Spleen (tissue), 11 donors: Measurements from ENCODE around the gene UXS1. TPM values are rescaled to one million over a fixed set of nuclear protein-coding genes. Genes with fewer than 3 reads are reported as not detected.

ENCODE experiments used
- DNase-seq: peaks from one replicate; pipeline ENCODE4 v3.0.0-alpha.2; 2020
- H3K27ac ChIP-seq, 8 donors: fragments of 200-600 bp; sonication (generic) in 7 of 8; 1 replicate in 4 of 8; 2 replicates in 4 of 8; pipeline versions ENCODE4 v1.5.0 to v1.8.0; 2016 to 2021; ENCODE audit warnings: inconsistent platforms in 4 of 8, mild to moderate bottlenecking in 4 of 8, moderate library complexity in 1 of 8
- H3K27me3 ChIP-seq, 7 donors: fragments of 200-600 bp; sonication (generic) in 6 of 7; replicated peaks in 1 of 7; 1 replicate in 4 of 7; 2 replicates in 3 of 7; pipeline versions ENCODE4 v1.5.0 to v1.8.0; 2016 to 2021; ENCODE audit warnings: inconsistent platforms in 3 of 7, mild to moderate bottlenecking in 1 of 7
- H3K36me3 ChIP-seq, 6 donors: fragments of 200-600 bp; sonication (generic) in 5 of 6; 1 replicate in 4 of 6; 2 replicates in 2 of 6; pipeline versions ENCODE4 v1.5.0 to v1.8.0; 2016 to 2021; ENCODE audit warnings: inconsistent platforms in 2 of 6
- H3K4me1 ChIP-seq, 6 donors: fragments of 200-600 bp; sonication (generic) in 5 of 6; 1 replicate in 3 of 6; 2 replicates in 3 of 6; pipeline versions ENCODE4 v1.5.0 to v1.8.0; 2016 to 2021; ENCODE audit warnings: inconsistent platforms in 3 of 6
- H3K4me3 ChIP-seq, 8 donors: fragments of 200-600 bp; sonication (generic) in 7 of 8; 1 replicate in 4 of 8; 2 replicates in 4 of 8; pipeline versions ENCODE4 v1.5.0 to v1.8.0; 2016 to 2021; ENCODE audit warnings: inconsistent platforms in 4 of 8, mild to moderate bottlenecking in 4 of 8, moderate library complexity in 2 of 8
- H3K9me3 ChIP-seq, 8 donors: fragments of 200-600 bp; sonication (generic) in 7 of 8; 1 replicate in 4 of 8; 2 replicates in 4 of 8; pipeline versions ENCODE4 v1.5.0 to v1.8.0; 2016 to 2021; ENCODE audit warnings: inconsistent platforms in 4 of 8
- POLR2A ChIP-seq, 3 donors: fragments of 450-650 bp; IDR thresholded peaks; one replicate each; pipeline ENCODE4 v1.5.1; 2017; ENCODE audit warnings: antibody characterized with exemption in 3 of 3, mild to moderate bottlenecking in 1 of 3
- POLR2AphosphoS5 ChIP-seq, 3 donors: sonication (generic); formaldehyde crosslinking; IDR thresholded peaks; one replicate each; pipeline ENCODE4 v1.5.1; 2017; ENCODE audit warnings: antibody characterized with exemption in 3 of 3
- WGBS, 5 donors: extraction: QIAGEN DNeasy Blood & Tissue Kit in 3 of 5; methylation state at CpG; one replicate each; pipeline versions ENCODE4 v1.1.5 to v1.1.7; 2013 to 2018; 5-methylcytosine and 5-hydroxymethylcytosine counted together
- intact Hi-C: fragments of 100-400 bp; cut with DNase I; formaldehyde crosslinking; loops from one replicate; pipeline ENCODE4 v1.15.0; 2023; ENCODE audit warnings: low total_unique reads
- polyA plus RNA-seq, 3 donors: library from polyadenylated mRNA; stranded (reverse); fragments of 200-250 nt; gene quantifications; one replicate each; pipeline ENCODE4 v1.2.1, GENCODE V29; 2013
- total RNA-seq, 7 donors: library from RNA; depleted of rRNA in 3 of 7; stranded (reverse); fragments of >200 nt in 3 of 7; fragmentation: NEBNext Ultra II Directional in 4 of 7; extraction: Animal tissue kit (Norgen Biotek cat#: 25700) in 4 of 7; gene quantifications; one replicate each; pipeline versions ENCODE4 v1.1.0 to v1.2.1, GENCODE V29; 2016 to 2021
- TF ChIP-seq, protein P1 (sequence below), 11 experiments: fragments of 200-600 bp in 7 of 11; fragments of 450-650 bp in 4 of 11; sonication (generic) in 4 of 11; IDR thresholded peaks in 8 of 11; conservative IDR thresholded peaks in 3 of 11; 1 replicate in 7 of 11; 2 replicates in 4 of 11; pipeline versions ENCODE4 v1.4.0 to v1.8.0; 2016 to 2021; ENCODE audit warnings: antibody characterized with exemption in 11 of 11, inconsistent platforms in 4 of 11, mild to moderate bottlenecking in 1 of 11
- donor health status: healthy with polysubstance abuse.
- donor health status: DM: no; HTN: no; CAD: no; lungs with moderate emphysema.
- donor health status: DM: no; HTN: no; CAD: no.
- donor health status: Bipolar disorder and iron deficiency.
- donor health status: healthy.
- donor health status: DM: no; HTN: no; CAD: no.
- donor health status: DM: yes; HTN: yes; CAD: no.

Gene UXS1
- total and polyA plus RNA-seq, 10 donors, result 9.5 to 60.1 (median 40.3) TPM

DNA sequence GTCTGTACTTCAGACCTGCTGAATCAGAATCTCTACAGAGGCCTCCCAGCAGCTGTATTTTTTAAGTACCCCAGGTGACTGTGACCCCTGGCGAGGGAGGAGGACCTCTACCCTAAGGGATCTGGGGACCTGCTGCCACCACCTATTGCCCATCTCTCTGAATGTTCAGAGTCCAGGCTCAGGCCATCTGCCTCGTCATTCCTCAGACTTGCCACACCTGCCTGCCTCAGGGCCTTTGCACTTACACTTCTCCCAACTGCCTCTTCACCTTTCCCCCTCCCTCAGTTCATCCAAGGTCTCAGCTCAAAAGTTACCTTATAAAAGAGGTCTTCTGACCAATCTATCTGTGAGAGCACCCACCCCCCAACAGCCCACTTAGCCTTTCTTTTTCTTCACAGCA is 21.5 kb downstream of the UXS1 start:
- no peaks in the 10 kb centered on the region for H3K27me3 ChIP-seq
- TF ChIP-seq POLR2A (IDR thresholded peaks at IDR 0.05) (no peak), POLR2AphosphoS5 (IDR thresholded peaks at IDR 0.05) (no peak)
- TF ChIP-seq, protein P1, sequence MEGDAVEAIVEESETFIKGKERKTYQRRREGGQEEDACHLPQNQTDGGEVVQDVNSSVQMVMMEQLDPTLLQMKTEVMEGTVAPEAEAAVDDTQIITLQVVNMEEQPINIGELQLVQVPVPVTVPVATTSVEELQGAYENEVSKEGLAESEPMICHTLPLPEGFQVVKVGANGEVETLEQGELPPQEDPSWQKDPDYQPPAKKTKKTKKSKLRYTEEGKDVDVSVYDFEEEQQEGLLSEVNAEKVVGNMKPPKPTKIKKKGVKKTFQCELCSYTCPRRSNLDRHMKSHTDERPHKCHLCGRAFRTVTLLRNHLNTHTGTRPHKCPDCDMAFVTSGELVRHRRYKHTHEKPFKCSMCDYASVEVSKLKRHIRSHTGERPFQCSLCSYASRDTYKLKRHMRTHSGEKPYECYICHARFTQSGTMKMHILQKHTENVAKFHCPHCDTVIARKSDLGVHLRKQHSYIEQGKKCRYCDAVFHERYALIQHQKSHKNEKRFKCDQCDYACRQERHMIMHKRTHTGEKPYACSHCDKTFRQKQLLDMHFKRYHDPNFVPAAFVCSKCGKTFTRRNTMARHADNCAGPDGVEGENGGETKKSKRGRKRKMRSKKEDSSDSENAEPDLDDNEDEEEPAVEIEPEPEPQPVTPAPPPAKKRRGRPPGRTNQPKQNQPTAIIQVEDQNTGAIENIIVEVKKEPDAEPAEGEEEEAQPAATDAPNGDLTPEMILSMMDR (IDR thresholded peaks at IDR 0.05 in 8 of 11, conservative IDR thresholded peaks at IDR 0.05 in 3 of 11), result no peak
- 94 to 100% (median 97%) methylated on average over 2 of the region's 2 CpGs for WGBS, 5 donors
- H3K9me3 ChIP-seq, result no peaks in the 10 kb centered on the region
- peaks cover 0 to 4% (median 0%) of the 10 kb centered on the region in 6 donors for H3K36me3 ChIP-seq
- peaks cover 0 to 52% (median 7%) of the 10 kb centered on the region in 6 donors for H3K4me1 ChIP-seq
- intact Hi-C loops, result no loop called here
- no peak overlapping the region for H3K4me3 ChIP-seq
- H3K27ac ChIP-seq, result no peak overlapping the region
- DNase-seq, result no peak

- 46 to 59% (median 54%) methylated on average over 2 of the region's 2 CpGs for WGBS, 5 donors
- intact Hi-C loops, result no loop called here
These were observed 25.4 kb downstream of the UXS1 start for GRCh38 chr2:106168657-106169056.

DNA sequence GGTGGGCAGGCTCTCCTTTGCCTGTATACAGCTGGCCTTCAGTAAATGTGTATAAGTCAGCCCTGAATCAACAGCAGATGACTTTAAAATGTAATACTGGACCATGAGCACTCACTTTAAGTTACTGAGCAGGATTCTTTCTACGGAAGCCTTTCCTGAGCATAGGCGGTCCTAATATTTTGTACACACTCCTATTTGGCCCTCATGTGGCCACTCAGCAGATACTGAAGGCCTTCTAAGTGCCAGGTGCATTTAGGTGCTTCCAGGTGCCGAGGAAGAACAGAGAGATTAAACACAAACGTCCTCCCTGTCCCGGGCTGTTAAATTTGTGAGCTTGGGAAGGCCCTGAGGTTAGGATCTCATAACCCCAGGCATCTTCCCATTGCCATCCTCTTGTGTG is 27.0 kb downstream of the UXS1 start:
- H3K9me3 ChIP-seq, result no peaks in the 10 kb centered on the region
- DNase-seq, result no peak
- no peaks in the 10 kb centered on the region for H3K27me3 ChIP-seq
- H3K4me1 ChIP-seq, result peaks cover 4 to 60% (median 19%) of the 10 kb centered on the region in 6 donors
- TF ChIP-seq POLR2A (IDR thresholded peaks at IDR 0.05) (no peak), POLR2AphosphoS5 (IDR thresholded peaks at IDR 0.05) (no peak)
- TF ChIP-seq, protein P1 (IDR thresholded peaks at IDR 0.05 in 8 of 11, conservative IDR thresholded peaks at IDR 0.05 in 3 of 11), result no peak
- WGBS, 5 donors, result 86 to 93% (median 89%) methylated on average over 5 of the region's 5 CpGs
- H3K36me3 ChIP-seq, result peaks cover 0 to 16% (median 0%) of the 10 kb centered on the region in 6 donors
- H3K4me3 ChIP-seq, result no peak overlapping the region
- intact Hi-C loops, result no loop called here
- H3K27ac ChIP-seq, result no peak overlapping the region

More at GRCh38 chr2:106168657-106169056, 25.4 kb downstream of the UXS1 start:
- H3K36me3 ChIP-seq, result peaks cover 0 to 6% (median 0%) of the 10 kb centered on the region in 6 donors
- H3K4me3 ChIP-seq, result no peak overlapping the region
- H3K4me1 ChIP-seq, result peaks cover 4 to 46% (median 16%) of the 10 kb centered on the region in 6 donors
- H3K27me3 ChIP-seq, result no peaks in the 10 kb centered on the region
- DNase-seq, result no peak
- H3K27ac ChIP-seq, result no peak overlapping the region
- TF ChIP-seq, protein P1 (IDR thresholded peaks at IDR 0.05 in 8 of 11, conservative IDR thresholded peaks at IDR 0.05 in 3 of 11), result no peak
- TF ChIP-seq POLR2A (IDR thresholded peaks at IDR 0.05) (no peak), POLR2AphosphoS5 (IDR thresholded peaks at IDR 0.05) (no peak)
- H3K9me3 ChIP-seq, result no peaks in the 10 kb centered on the region

DNA sequence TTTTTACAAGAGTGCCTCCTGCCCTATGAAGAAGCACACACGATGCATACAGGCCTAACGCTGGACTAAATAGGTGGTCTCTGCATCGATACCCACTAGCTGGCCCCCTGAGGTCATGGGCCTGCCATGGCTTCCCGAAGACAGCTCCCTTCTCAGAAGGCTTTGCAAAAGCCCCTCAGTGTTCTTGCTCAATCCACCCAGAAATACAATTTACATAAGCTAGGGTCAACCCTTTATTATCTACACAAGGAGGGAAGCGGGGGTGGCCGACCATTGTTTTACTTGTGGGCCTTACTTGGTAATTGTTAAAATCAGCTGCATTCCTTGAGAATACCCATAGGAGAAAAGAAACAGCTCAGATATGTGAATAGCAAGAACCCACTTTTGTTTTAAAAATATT is 28.5 kb downstream of the UXS1 start:
- no peak for DNase-seq
- Histone ChIP-seq H3K27ac (peak overlapping the region in 4 of 8 donors; percentile 9 to 65 (median 47)), H3K4me1 (peaks cover 14 to 75% (median 34%) of the 10 kb centered on the region in 6 donors), H3K27me3 (no peaks in the 10 kb centered on the region), H3K36me3 (peaks cover 0 to 20% (median 0%) of the 10 kb centered on the region in 6 donors), H3K4me3 (no peak overlapping the region), H3K9me3 (no peaks in the 10 kb centered on the region)
- 69 to 76% (median 71%) methylated on average over 6 of the region's 6 CpGs for WGBS, 5 donors
- TF ChIP-seq, protein P1 (IDR thresholded peaks at IDR 0.05 in 8 of 11, conservative IDR thresholded peaks at IDR 0.05 in 3 of 11), result no peak
- TF ChIP-seq POLR2A (IDR thresholded peaks at IDR 0.05), result no peak
- TF ChIP-seq POLR2AphosphoS5 (IDR thresholded peaks at IDR 0.05), result no peak
- intact Hi-C loops, result no loop called here
